BLaER1 treated with 17β-estradiol and CSF1 and Interleukin-3, amounts not matched to agents 10 nM and 100 nM (cell line): ENCODE data around the gene SLK.

Experiments used
- H3K27ac ChIP-seq, 11 experiments: shearing (Covaris generic); formaldehyde crosslinking; 2 replicates each; pipeline ENCODE4 v1.8.1; 2022
- H3K27me3 ChIP-seq, 11 experiments: shearing (Covaris generic); formaldehyde crosslinking; 2 replicates each; pipeline ENCODE4 v1.8.1; 2022
- H3K36me3 ChIP-seq, 11 experiments: shearing (Covaris generic); formaldehyde crosslinking; 2 replicates each; pipeline ENCODE4 v1.8.1; 2022
- H3K4me1 ChIP-seq, 10 experiments: shearing (Covaris generic); formaldehyde crosslinking; 2 replicates each; pipeline ENCODE4 v1.8.1; 2022
- H3K4me2 ChIP-seq, 11 experiments: shearing (Covaris generic); formaldehyde crosslinking; 2 replicates each; pipeline ENCODE4 v1.8.1; 2022
- H3K4me3 ChIP-seq, 10 experiments: shearing (Covaris generic); formaldehyde crosslinking; 2 replicates each; pipeline ENCODE4 v1.8.1; 2022
- H3K9ac ChIP-seq, 11 experiments: shearing (Covaris generic); formaldehyde crosslinking; 2 replicates each; pipeline ENCODE4 v1.8.1; 2022
- H3K9me3 ChIP-seq, 11 experiments: shearing (Covaris generic); formaldehyde crosslinking; replicated peaks in 1 of 11; 2 replicates each; pipeline ENCODE4 v1.8.1; 2022
- H4K20me1 ChIP-seq, 11 experiments: shearing (Covaris generic); formaldehyde crosslinking; 2 replicates each; pipeline ENCODE4 v1.8.1; 2022
- Cebpa-rat ChIP-seq, 11 experiments: shearing (Covaris generic); IDR thresholded peaks; 2 replicates each; pipeline ENCODE4 v1.8.1; 2022

SLK gene

DNA sequence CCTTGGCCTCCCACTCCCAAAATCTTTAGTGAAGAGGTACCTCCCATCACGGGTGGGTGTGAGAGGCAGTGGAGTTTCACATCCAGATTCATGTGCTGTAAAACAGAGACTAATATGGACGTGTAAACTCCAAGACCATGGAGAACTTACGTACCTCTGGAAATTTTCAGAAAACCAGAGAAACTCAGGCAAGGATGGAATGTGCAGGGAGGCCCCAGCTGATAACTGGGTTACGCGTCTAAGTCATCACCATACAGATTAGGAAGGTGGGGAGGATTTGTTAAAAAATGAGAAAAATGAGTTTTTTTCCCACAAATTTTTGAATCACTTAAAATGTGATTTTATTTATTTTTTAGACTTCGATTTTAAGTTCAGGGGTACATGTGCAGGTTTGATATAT lies 32.6 kb upstream of the SLK start:
- H3K9ac ChIP-seq, result no peak overlapping the region
- H3K4me2 ChIP-seq, result no peak overlapping the region
- peaks cover 0 to 7% (median 3%) of the 10 kb centered on the region in 10 experiments; a peak in 8 of 20 replicates for H3K4me1 ChIP-seq
- no peaks in the 10 kb centered on the region for H4K20me1 ChIP-seq
- no peak overlapping the region for H3K27ac ChIP-seq
- H3K4me3 ChIP-seq, result no peak overlapping the region
- TF ChIP-seq Cebpa-rat (IDR thresholded peaks at IDR 0.05), result no peak
- H3K9me3 ChIP-seq, result no peaks in the 10 kb centered on the region
- H3K36me3 ChIP-seq, result no peaks in the 10 kb centered on the region
- H3K27me3 ChIP-seq, result no peaks in the 10 kb centered on the region

GRCh38 chr10:103936022-103936421 lies 30.9 kb upstream of the SLK start:
- H3K4me3 ChIP-seq, result no peak overlapping the region
- H3K4me2 ChIP-seq, result peak overlapping the region in 4 of 11 experiments; percentile 12 to 41 (median 22); a peak in 5 of 22 replicates
- H4K20me1 ChIP-seq, result no peaks in the 10 kb centered on the region
- H3K4me1 ChIP-seq, result peaks cover 0 to 7% (median 3%) of the 10 kb centered on the region in 10 experiments; a peak in 8 of 20 replicates
- no peaks in the 10 kb centered on the region for H3K9me3 ChIP-seq
- no peaks in the 10 kb centered on the region for H3K27me3 ChIP-seq
- H3K36me3 ChIP-seq, result no peaks in the 10 kb centered on the region
- no peak overlapping the region for H3K9ac ChIP-seq
- no peak for TF ChIP-seq Cebpa-rat (IDR thresholded peaks at IDR 0.05)
- H3K27ac ChIP-seq, result no peak overlapping the region

- no peaks in the 10 kb centered on the region for H3K27me3 ChIP-seq
- H3K9ac ChIP-seq, result no peak overlapping the region
- H3K4me3 ChIP-seq, result no peak overlapping the region
- no peaks in the 10 kb centered on the region for H4K20me1 ChIP-seq
- H3K27ac ChIP-seq, result no peak overlapping the region
- no peak overlapping the region for H3K4me2 ChIP-seq
- peaks cover 0 to 7% (median 3%) of the 10 kb centered on the region in 10 experiments; a peak in 8 of 20 replicates for H3K4me1 ChIP-seq
- H3K36me3 ChIP-seq, result no peaks in the 10 kb centered on the region
- 0 out of 22 replicates have a peak, but pooled peaks of 2 of the 11 experiments have one; percentile 27 to 35 for TF ChIP-seq Cebpa-rat (IDR thresholded peaks at IDR 0.05)
- H3K9me3 ChIP-seq, result no peaks in the 10 kb centered on the region
Measured at GRCh38 chr10:103939522-103939921, 27.4 kb upstream of the SLK start.

DNA sequence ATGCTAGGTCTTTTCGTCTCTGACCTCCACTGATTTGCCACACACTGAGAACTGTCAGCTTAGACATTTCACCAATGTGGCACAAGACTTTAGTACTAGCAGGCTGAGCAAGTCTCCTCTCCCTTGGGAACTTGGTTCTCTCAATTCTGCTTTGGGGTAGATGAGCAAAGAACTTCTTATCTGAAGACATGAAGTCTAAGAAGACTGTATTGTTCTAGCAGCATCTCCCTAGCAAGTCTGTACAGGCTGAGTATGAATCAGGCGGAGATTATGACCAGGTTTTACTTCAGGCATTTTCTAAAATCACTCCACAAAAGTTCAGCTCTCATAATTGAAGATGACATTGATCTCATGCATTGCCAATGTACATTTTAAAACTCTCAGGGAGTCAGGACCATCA lies 25.1 kb upstream of the SLK start:
- TF ChIP-seq Cebpa-rat (IDR thresholded peaks at IDR 0.05), result no peak
- no peak overlapping the region for H3K27ac ChIP-seq
- H3K4me3 ChIP-seq, result no peak overlapping the region
- H4K20me1 ChIP-seq, result no peaks in the 10 kb centered on the region
- no peaks in the 10 kb centered on the region for H3K27me3 ChIP-seq
- H3K4me2 ChIP-seq, result no peak overlapping the region
- H3K9ac ChIP-seq, result no peak overlapping the region
- H3K9me3 ChIP-seq, result no peaks in the 10 kb centered on the region
- no peaks in the 10 kb centered on the region for H3K36me3 ChIP-seq
- no peaks in the 10 kb centered on the region for H3K4me1 ChIP-seq

DNA sequence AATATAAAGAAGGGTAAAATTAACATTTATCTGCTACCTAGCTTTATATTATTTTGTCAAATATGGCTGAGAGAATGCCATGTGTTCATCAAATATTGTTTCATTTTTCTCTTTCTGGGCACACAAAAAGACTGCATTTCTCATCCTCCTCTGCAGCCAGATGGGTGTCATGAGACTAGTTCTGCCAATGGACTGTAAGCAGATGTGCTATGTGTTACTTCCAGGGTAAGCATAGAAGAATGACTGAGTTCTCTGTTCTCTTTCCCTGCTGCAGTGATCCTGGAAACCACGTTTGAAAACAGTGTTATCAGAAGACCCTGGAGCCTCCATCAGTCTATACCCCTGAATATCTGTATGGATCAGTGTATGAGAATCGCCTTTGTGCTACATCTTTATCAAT lies 24.1 kb upstream of the SLK start:
- Histone ChIP-seq H3K27ac (no peak overlapping the region), H3K36me3 (no peaks in the 10 kb centered on the region), H3K4me2 (no peak overlapping the region), H3K4me1 (peaks cover 0 to 4% (median 0%) of the 10 kb centered on the region in 10 experiments; a peak in 3 of 20 replicates), H3K9ac (no peak overlapping the region), H4K20me1 (no peaks in the 10 kb centered on the region), H3K9me3 (no peaks in the 10 kb centered on the region), H3K4me3 (no peak overlapping the region), H3K27me3 (no peaks in the 10 kb centered on the region)
- TF ChIP-seq Cebpa-rat (IDR thresholded peaks at IDR 0.05), result no peak

GRCh38 chr10:103947799-103948516 lies 19.0 kb upstream of the SLK start:
- peak overlapping the region in 3 of 11 experiments; percentile 2 to 15 (median 4); a peak in 1 of 22 replicates for H3K4me2 ChIP-seq
- TF ChIP-seq Cebpa-rat (IDR thresholded peaks at IDR 0.05), result no peak
- H4K20me1 ChIP-seq, result no peaks in the 10 kb centered on the region
- no peaks in the 10 kb centered on the region for H3K9me3 ChIP-seq
- H3K27ac ChIP-seq, result no peak overlapping the region
- no peaks in the 10 kb centered on the region for H3K36me3 ChIP-seq
- no peak overlapping the region for H3K4me3 ChIP-seq
- H3K9ac ChIP-seq, result no peak overlapping the region
- H3K27me3 ChIP-seq, result no peaks in the 10 kb centered on the region
- peaks cover 0 to 5% (median 0%) of the 10 kb centered on the region in 10 experiments; a peak in 3 of 20 replicates for H3K4me1 ChIP-seq

- TF ChIP-seq Cebpa-rat (IDR thresholded peaks at IDR 0.05), result no peak
- Histone ChIP-seq H3K9me3 (peaks cover 0 to 8% (median 6%) of the 10 kb centered on the region in 11 experiments; a peak in 7 of 22 replicates), H4K20me1 (no peaks in the 10 kb centered on the region), H3K27me3 (no peaks in the 10 kb centered on the region), H3K27ac (no peak overlapping the region), H3K4me3 (no peak overlapping the region), H3K4me1 (peaks cover 0 to 5% (median 0%) of the 10 kb centered on the region in 10 experiments; a peak in 3 of 20 replicates), H3K9ac (no peak overlapping the region), H3K36me3 (no peaks in the 10 kb centered on the region), H3K4me2 (no peak overlapping the region)
Measured at GRCh38 chr10:103949728-103950127, 17.2 kb upstream of the SLK start.

GRCh38 chr10:103951183-103951582 lies 15.8 kb upstream of the SLK start:
- H4K20me1 ChIP-seq, result no peaks in the 10 kb centered on the region
- H3K27me3 ChIP-seq, result no peaks in the 10 kb centered on the region
- no peak overlapping the region for H3K9ac ChIP-seq
- TF ChIP-seq Cebpa-rat (IDR thresholded peaks at IDR 0.05), result no peak
- H3K36me3 ChIP-seq, result no peaks in the 10 kb centered on the region
- H3K4me2 ChIP-seq, result no peak overlapping the region
- H3K4me3 ChIP-seq, result no peak overlapping the region
- peaks cover 0 to 13% (median 7%) of the 10 kb centered on the region in 11 experiments; a peak in 8 of 22 replicates for H3K9me3 ChIP-seq
- H3K27ac ChIP-seq, result no peak overlapping the region
- peaks cover 0 to 5% (median 0%) of the 10 kb centered on the region in 10 experiments; a peak in 3 of 20 replicates for H3K4me1 ChIP-seq

DNA sequence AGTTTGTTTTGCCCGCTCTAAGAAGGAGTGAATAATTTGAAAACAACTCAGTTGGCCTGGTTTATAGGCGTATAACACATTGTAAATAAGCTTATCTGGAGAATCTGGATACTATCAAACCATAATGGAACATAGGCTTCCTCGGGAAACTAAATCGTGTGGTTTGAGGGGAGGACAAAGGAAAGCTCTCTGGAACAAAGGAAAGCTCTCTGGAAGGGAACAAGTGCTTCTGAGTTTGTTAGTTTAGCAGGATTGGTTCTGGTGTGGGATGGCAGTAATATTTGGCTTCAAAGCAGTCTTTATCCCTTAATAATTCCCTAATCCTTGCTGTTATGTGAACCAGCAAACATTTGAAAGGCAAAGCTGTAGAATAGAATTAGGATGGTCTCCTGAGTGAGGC lies 15.0 kb upstream of the SLK start:
- Histone ChIP-seq H3K36me3 (no peaks in the 10 kb centered on the region), H4K20me1 (no peaks in the 10 kb centered on the region), H3K4me2 (no peak overlapping the region), H3K4me1 (peaks cover 0 to 5% (median 0%) of the 10 kb centered on the region in 10 experiments; a peak in 3 of 20 replicates), H3K9me3 (peaks cover 0 to 13% (median 7%) of the 10 kb centered on the region in 11 experiments; a peak in 8 of 22 replicates), H3K4me3 (no peak overlapping the region), H3K27ac (no peak overlapping the region), H3K9ac (no peak overlapping the region), H3K27me3 (no peaks in the 10 kb centered on the region)
- TF ChIP-seq Cebpa-rat (IDR thresholded peaks at IDR 0.05), result no peak

DNA sequence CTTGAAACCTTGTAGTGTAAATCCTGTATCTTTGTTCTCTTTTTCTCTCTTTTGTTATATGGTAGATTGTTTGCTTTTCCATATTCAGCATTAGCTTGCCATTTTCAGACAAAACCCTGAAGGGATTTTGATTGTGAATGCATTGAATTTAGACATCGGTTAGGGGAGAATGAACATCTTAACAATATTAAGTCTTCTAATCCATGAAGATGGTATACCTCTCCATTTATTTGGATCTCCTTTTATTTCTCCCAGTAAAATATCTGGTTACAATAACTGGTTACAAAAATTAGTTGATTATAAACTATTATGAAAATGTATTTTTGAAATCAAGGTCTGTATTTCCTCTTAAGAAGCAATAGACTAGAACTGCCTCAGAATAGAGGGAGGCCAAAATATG lies 12.4 kb upstream of the SLK start:
- H3K9ac ChIP-seq, result no peak overlapping the region
- H3K27me3 ChIP-seq, result no peaks in the 10 kb centered on the region
- no peaks in the 10 kb centered on the region for H4K20me1 ChIP-seq
- no peak overlapping the region for H3K4me3 ChIP-seq
- no peaks in the 10 kb centered on the region for H3K4me1 ChIP-seq
- H3K36me3 ChIP-seq, result no peaks in the 10 kb centered on the region
- no peak overlapping the region for H3K27ac ChIP-seq
- TF ChIP-seq Cebpa-rat (IDR thresholded peaks at IDR 0.05), result no peak
- no peak overlapping the region for H3K4me2 ChIP-seq
- peaks cover 0 to 13% (median 7%) of the 10 kb centered on the region in 11 experiments; a peak in 8 of 22 replicates for H3K9me3 ChIP-seq
